ENCODE data around the gene TLCD3B.

Gene TLCD3B

DNA sequence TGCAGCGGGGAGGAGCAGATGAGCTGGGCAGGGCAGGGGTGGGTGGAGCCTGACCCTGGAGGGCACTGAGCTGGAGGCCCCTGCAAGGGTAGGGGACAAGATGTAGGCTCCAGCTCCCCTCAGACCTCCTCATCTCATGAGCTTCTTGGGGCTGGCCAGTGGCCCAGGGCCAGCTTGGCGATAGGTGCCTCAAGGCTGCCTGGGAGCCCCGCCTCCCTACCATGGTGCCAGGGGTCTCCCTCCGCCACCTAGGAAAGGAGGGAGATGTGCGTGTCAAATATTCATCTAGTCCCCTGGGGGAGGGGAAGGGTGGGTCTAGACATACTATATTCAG, 39.5 kb downstream of the TLCD3B start:
- no peak overlapping the region for H3K4me3 ChIP-seq (ENCODE audit: low read depth, low read length)

DNA sequence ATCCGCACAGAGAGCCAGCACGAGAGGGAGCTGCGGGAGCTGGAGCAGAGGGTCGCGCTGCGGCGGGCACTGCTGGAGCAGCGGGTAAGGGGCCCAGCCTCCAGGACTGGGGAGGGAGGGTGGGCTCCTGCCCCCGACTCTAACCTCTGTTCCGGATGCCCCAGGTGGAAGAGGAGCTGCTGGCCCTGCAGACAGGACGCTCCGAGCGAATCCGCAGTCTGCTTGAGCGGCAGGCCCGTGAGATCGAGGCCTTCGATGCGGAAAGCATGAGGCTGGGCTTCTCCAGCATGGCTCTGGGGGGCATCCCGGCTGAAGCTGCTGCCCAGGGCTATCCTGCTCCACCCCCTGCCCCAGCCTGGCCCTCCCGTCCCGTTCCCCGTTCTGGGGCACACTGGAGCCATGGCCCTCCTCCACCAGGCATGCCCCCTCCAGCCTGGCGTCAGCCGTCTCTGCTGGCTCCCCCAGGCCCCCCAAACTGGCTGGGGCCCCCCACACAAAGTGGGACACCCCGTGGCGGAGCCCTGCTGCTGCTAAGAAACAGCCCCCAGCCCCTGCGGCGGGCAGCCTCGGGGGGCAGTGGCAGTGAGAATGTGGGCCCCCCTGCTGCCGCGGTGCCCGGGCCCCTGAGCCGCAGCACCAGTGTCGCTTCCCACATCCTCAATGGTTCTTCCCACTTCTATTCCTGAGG, 40.0 kb downstream of the TLCD3B start:
- H3K4me3 ChIP-seq (ENCODE audit: low read depth, low read length): no peak overlapping the region

DNA sequence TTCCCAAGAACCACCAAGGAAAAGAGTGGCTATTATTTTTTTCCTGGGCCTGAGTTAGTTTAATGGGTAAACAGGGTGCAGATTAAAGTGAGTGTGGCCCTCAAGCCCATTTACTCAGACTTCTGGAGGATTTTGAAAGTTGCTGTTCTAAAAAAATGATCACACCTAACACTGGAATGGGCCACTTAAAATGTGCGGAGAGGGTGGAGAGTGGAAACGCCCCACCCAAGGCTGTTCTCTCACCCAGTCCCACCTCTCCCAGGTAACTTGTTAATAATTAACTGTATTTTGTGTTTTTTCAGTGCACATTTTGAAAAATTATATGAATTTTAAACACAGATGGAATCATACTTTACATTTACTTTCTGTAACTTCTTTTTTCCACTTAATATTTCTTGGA, 41.0 kb downstream of the TLCD3B start:
- H3K4me3 ChIP-seq (ENCODE audit: low read depth, low read length): no peak overlapping the region

DNA sequence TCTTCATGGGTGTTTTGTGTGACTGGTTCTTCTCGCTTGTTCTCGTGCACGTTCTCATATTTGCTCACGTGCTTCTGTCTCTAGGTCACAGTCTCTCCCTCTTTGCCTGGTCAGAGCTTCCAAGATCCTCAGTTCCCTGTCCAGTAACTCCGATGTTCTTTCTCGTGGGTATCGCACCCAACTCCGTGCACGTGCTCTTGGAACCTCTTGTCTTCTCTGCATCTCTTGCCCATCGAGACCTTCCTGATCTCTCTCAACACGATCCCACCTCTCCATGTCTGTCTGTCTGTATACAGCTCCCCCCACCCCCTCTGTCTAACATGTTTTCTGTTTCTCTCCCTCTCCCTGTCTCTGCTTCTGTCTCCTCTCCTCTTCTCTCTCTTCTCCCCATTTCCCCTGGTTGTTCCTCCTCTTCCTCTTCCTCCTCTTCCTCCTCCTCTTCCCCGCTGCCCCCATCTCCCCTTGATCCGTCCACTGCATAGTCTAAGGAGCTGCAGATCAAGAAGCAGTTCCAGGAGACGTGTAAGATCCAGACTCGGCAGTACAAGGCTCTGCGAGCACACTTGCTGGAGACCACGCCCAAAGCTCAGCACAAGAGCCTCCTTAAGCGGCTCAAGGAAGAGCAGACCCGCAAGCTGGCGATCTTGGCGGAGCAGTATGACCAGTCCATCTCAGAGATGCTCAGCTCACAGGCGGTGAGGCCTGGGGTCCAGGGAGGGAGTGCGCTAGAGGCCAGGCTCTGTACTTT, 41.8 kb downstream of the TLCD3B start:
- H3K4me3 ChIP-seq (ENCODE audit: low read depth, low read length): no peak overlapping the region

DNA sequence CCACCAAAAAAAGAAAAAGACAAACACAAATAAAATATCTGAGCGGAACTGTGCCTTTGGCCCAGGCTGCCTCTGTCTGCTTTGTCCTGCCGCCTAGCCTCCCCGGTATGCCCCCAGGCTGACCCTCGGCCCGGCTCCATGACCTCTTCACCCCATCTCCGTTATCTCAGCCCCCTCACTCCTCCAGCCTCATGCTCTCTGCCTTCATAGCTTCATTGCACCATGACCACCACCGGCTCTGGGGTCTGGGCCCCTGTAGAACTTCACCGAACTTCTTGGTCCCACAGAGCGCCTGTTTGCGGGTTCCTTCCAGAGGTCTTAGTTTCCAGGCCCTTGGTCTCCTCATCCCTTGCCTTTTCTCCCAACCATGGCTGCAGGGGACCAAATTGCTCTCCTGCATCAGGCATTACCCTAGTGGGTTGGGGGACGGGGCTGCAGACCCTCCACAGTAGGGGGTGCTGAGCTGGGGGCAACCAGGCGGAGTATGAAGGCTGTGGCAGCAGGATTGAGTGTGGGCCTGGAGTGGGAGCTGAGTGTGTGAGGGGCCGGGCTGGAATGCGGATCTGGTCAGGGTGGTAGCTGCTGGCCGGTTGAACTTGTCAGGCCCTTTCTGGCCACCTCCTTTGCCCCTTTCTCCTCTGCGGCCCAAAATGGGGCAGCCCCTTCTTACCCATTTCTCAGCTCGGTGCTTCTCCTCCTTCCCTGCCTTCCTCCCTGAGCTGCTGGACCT, 42.6 kb downstream of the TLCD3B start:
- no peak overlapping the region for H3K4me3 ChIP-seq (ENCODE audit: low read depth, low read length)

DNA sequence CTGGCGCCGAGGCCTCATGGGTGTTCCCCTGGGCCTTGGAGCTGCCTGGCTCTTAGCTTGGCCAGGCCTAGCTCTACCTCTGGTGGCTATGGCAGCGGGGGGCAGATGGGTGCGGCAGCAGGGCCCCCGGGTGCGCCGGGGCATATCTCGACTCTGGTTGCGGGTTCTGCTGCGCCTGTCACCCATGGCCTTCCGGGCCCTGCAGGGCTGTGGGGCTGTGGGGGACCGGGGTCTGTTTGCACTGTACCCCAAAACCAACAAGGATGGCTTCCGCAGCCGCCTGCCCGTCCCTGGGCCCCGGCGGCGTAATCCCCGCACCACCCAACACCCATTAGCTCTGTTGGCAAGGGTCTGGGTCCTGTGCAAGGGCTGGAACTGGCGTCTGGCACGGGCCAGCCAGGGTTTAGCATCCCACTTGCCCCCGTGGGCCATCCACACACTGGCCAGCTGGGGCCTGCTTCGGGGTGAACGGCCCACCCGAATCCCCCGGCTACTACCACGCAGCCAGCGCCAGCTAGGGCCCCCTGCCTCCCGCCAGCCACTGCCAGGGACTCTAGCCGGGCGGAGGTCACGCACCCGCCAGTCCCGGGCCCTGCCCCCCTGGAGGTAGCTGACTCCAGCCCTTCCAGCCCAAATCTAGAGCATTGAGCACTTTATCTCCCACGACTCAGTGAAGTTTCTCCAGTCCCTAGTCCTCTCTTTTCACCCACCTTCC, 43.5 kb downstream of the TLCD3B start:
- H3K4me3 ChIP-seq (ENCODE audit: low read depth, low read length): no peak overlapping the region

DNA sequence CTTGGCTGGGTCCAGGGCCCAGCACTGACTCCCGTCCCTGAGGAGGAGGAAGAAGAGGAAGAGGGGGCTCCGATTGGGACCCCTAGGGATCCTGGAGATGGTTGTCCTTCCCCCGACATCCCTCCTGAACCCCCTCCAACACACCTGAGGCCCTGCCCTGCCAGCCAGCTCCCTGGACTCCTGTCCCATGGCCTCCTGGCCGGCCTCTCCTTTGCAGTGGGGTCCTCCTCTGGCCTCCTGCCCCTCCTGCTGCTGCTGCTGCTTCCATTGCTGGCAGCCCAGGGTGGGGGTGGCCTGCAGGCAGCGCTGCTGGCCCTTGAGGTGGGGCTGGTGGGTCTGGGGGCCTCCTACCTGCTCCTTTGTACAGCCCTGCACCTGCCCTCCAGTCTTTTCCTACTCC, 44.1 kb downstream of the TLCD3B start:
- no peak overlapping the region for H3K4me3 ChIP-seq (ENCODE audit: low read depth, low read length)

DNA sequence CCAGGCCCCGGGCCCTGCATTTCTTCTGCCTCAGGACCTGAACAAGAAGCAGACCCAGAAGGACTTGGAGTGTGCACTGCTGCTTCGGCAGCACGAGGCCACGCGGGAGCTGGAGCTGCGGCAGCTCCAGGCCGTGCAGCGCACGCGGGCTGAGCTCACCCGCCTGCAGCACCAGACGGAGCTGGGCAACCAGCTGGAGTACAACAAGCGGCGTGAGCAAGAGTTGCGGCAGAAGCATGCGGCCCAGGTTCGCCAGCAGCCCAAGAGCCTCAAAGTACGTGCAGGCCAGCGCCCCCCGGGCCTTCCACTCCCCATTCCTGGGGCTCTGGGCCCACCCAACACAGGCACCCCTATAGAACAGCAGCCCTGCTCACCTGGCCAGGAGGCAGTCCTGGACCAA, 44.8 kb downstream of the TLCD3B start:
- H3K4me3 ChIP-seq (ENCODE audit: low read depth, low read length): no peak overlapping the region

DNA sequence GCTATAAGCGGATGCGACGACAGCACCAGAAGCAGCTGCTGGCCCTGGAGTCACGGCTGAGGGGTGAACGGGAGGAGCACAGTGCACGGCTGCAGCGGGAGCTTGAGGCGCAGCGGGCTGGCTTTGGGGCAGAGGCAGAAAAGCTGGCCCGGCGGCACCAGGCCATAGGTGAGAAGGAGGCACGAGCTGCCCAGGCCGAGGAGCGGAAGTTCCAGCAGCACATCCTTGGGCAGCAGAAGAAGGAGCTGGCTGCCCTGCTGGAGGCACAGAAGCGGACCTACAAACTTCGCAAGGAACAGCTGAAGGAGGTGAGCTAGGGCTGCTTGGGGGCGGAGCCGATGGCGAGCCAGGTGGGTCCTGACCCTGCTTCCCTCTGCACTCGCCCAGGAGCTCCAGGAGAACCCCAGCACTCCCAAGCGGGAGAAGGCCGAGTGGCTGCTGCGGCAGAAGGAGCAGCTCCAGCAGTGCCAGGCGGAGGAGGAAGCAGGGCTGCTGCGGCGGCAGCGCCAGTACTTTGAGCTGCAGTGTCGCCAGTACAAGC, 45.7 kb downstream of the TLCD3B start:
- H3K4me3 ChIP-seq (ENCODE audit: low read depth, low read length): no peak overlapping the region

DNA sequence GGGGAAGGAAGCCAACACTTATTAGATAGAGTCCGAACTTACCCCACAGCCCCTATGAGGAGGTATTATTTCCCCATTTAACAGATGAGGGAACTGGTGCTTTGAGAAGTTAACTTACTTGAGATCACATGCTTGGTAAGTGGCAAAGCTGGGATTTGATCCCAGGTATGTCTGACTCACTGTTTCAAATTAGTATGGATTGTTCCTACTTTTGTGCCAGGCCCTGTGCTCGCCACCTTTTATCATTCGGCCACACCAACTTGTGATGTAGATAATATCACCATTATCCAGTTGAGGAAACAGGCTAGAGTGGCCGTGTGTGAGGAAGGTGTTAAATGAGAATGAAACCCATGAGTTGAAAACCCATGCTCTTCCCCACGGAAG, 46.3 kb downstream of the TLCD3B start:
- no peak overlapping the region for H3K4me3 ChIP-seq (ENCODE audit: low read depth, low read length)

DNA sequence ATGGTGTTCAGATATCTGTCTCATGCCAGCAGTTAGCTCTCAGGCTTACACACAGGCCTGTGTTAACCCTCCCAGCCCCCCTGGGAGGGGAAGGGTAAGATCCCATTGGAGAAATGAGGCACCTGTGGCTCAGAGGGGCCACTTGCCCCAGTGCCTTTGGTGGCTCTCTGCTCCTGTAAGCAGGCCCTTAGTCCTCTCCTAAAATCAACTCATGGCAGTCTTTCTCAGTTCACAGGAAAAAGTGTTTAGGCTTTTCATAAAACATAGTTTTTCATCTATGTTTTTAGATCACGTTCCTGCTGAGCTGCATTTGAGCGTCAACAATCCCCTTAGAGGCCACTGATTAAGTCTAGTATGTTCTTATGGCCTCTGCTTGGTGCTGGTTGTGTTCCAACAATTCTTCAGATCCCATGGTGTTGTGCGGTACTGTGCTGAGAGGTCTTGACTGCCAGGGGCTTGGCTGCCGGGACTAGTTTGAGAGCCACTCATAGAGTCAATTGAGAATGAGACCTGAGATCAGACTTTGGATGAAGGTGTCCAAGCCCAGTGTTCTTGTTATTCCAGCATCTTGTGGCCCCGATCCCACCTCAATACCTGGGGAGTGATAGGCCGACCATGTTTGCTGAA, 46.8 kb downstream of the TLCD3B start:
- H3K4me3 ChIP-seq (ENCODE audit: low read depth, low read length): no peak overlapping the region

DNA sequence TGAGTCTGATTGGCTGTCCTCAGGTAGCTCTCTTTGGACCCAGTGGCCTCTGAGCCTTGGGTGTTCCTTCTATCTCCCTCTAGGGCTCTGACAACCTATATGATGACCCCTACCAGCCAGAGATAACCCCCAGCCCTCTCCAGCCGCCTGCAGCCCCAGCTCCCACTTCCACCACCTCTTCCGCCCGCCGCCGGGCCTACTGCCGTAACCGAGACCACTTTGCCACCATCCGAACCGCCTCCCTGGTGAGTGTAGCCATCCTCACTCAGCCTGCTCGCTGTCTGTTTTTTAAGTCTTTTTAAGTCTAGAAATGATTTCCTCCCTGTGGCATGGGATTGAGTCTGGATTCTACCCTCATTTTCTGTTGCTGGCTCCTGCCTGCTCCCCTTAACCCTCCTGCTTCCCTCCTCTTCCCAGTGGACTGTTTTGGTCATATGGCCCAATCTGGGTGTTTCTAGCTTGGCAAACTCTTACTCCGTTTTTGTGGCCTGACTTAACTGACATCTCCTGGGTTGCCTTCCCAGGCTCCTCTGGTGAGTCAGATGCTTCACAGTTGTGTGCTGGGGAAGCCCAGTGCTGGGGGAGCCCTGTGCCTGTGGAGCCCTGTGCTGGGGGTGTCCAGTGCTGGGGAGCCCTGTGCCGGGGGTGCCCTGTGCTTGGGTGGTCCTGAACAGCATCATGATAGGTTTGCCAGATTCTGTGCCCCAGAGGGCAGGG, 47.5 kb downstream of the TLCD3B start:
- H3K4me3 ChIP-seq (ENCODE audit: low read depth, low read length): no peak overlapping the region

DNA sequence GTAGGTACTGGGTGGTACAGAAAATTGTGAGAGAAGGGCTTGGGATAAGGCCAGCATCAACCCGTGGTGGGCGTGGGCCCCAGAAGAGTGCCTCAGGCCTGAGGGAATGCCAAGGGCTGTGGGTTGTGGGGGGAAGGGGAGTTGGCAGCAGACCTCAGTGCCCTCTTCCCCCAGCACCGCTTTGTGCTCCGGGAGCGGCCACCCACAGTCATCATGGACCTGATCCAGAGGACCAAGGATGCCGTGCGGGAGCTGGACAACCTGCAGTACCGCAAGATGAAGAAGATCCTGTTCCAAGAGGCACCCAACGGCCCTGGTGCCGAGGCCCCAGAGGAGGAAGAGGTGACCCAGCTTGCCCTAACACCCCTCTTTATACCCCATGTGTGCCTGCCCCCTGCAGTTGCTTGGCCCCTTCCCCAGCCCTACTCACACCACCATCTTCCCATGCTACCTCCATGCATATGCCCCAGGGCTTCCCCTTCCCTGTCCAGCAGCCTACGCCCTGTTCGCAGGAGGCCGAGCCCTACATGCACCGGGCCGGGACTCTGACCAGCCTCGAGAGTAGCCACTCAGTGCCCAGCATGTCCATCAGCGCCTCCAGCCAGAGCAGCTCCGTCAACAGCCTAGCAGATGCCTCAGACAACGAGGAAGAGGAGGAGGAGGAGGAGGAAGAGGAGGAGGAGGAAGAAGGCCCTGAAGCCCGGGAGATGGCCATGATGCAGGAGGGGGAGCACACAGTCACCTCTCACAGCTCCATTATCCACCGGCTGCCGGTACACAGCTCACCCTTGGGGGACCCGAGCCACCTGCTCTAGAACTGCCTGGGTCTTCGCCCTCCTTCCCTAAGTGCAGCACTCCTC, 48.3 kb downstream of the TLCD3B start:
- H3K4me3 ChIP-seq (ENCODE audit: low read depth, low read length): no peak overlapping the region

DNA sequence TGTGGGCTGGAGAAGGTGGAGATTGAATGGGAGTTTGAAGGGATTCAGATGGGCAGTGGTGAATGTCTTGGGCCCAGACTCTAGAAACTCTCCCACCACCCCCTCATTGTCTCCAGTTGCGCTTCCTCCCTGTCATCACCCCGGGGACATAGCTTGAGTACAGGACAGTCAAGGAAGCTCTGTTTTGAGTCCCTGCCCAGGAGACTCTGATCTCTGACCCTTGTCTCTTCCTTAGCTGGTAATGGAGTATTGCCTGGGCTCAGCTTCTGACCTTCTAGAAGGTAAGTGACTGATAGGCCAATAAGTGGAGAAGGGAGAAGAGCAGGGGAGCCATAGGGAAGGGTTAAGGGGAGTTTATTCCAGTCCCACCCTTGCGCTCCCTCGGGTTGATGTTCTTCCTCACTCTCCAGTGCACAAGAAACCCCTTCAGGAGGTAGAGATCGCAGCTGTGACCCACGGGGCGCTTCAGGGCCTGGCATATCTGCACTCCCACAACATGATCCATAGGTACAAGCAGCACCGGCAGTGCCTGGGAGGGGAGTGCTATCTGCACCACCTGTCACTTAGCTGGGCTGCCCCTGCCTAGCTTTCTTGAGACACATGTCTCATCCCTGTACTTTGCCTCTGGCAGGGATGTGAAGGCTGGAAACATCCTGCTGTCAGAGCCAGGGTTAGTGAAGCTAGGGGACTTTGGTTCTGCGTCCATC, 52.4 kb downstream of the TLCD3B start:
- H3K4me3 ChIP-seq (ENCODE audit: low read depth, low read length): no peak overlapping the region

DNA sequence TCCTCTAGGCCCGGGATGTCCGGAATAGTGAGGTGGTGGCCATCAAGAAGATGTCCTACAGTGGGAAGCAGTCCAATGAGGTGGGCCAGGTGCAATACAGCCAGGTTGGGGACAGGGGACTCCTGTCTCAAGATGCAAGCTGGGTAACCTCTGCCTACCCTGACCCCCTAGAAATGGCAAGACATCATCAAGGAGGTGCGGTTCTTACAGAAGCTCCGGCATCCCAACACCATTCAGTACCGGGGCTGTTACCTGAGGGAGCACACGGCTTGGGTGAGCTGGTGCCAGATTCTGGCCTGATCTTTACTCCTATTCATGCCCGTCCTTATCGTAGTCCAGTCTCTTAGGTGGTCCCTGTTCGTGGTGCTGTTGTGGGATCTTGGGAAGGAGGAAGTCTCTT, 53.0 kb downstream of the TLCD3B start:
- no peak overlapping the region for H3K4me3 ChIP-seq (ENCODE audit: low read depth, low read length)

DNA sequence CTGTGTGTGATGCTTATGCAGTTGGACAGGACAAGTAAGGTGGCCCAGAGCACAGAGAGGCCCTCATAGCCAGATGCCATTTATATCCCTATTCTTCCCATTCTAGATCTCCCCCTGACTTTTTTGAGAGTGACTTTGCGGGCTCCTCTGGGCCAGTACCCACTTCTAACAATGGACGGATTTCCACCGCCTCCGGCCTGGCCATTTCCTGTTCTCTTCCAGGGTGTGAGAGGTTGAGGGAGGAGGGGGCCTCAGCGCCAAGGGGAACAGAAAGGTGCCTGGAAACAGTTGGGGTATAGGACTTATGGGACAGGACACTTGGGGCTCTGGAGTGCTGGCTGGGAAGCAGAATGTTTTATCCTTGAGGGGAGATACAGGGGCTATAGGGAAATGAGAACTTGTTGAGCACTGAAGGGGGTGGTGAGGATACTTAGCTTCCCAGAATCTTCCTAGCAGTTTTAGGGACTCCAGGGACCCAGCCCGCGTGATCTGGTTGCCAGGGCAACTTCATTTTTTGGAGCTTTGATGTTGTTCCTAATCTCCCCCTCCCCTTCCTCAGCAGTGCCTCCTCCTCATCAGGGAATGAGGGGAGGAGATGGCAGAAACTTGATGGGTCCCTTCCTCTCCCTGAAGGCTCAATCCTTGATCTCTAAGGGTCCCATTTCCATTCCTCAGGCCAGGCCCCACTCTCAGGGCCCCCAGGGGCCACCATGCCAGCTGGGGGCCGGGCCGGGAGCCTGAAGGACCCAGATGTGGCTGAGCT, 53.8 kb downstream of the TLCD3B start:
- no peak overlapping the region for H3K4me3 ChIP-seq (ENCODE audit: low read depth, low read length)

DNA sequence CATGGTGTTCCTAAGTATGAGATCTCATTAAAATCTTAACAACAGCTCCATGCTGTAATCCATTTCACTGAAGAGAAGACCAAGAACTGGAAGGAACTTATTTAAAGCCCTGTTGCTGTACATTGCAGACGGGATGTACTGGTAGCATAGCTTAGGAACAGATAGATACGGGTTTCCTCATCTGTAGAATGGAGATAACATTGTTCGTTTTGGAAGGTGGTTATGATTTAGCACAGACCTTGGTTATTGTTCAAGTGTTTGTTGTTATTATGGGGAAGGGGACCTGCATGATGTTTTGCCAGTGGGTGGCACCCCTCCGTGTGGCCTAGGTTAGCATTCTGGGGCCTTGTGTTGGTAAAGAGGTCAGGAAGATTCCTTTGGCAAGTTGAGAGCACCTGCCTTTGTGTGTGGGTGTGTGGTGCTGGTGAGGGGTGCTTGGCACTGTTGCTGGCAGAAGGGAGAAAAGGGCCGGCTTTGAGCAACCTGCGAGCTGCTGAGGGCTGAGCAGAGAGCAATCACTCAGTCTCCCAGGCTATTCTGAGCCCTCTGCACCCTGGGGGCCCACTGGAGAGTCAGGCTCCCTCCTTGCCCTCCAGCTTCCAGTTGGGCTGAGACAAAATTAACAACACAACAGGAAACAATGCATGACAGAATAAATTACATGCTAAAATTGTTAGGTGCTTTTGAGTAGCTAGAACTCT, 55.1 kb downstream of the TLCD3B start:
- H3K4me3 ChIP-seq (ENCODE audit: low read depth, low read length): no peak overlapping the region

Data from iPS-11a (cell line).